Measurements from ENCODE around the gene PDPN.

The PDPN gene

GRCh38 chr1:13577846-13578245 lies 5.8 kb upstream of the PDPN start:
- Histone ChIP-seq H3K27ac (ENCODE audit: low read length) (no peak overlapping the region), H3K27me3 (ENCODE audit: low read depth, low read length) (peaks cover 5% of the 10 kb centered on the region), H3K9me3 (ENCODE audit: control insufficient read depth in 1 of 2, low read length in 2 of 2) (no peaks in the 10 kb centered on the region), H3K4me3 (ENCODE audit: low read depth in 1 of 2, low read length in 2 of 2) (no peak overlapping the region), H3K36me3 (ENCODE audit: control insufficient read depth in 1 of 2, insufficient read depth in 2 of 2, low read length in 2 of 2) (no peaks in the 10 kb centered on the region), H3K4me1 (ENCODE audit: control insufficient read depth in 1 of 2, insufficient read depth in 2 of 2, low read length in 2 of 2) (no peaks in the 10 kb centered on the region)

DNA sequence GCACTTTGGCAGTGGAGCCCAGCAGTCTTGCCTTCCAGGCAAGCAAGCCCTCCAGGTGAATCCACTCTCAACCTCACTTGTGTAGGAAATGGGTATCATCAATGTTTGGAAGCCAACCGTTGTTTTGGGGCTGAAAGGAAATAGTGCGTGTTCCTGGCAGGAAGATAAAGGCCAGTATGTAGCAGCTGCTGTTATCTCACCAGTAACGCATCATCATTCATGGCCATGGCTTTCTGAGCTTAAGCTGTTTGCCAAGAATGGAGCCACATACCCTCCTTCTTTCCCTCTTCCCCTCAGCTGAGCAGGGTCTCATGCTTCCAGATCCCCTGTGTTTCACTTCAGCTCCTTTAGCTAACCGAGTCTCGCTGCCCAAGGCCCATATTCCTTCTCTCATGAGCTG lies 2.2 kb upstream of the PDPN start:
- no peak overlapping the region for H3K4me3 ChIP-seq (ENCODE audit: low read depth in 1 of 2, low read length in 2 of 2)
- H3K4me1 ChIP-seq (ENCODE audit: control insufficient read depth in 1 of 2, insufficient read depth in 2 of 2, low read length in 2 of 2), result no peaks in the 10 kb centered on the region
- no peaks in the 10 kb centered on the region for H3K9me3 ChIP-seq (ENCODE audit: control insufficient read depth in 1 of 2, low read length in 2 of 2)
- H3K36me3 ChIP-seq (ENCODE audit: control insufficient read depth in 1 of 2, insufficient read depth in 2 of 2, low read length in 2 of 2), result no peaks in the 10 kb centered on the region
- no peak overlapping the region for H3K27ac ChIP-seq (ENCODE audit: low read length)
- peaks cover 10% of the 10 kb centered on the region for H3K27me3 ChIP-seq (ENCODE audit: low read depth, low read length)

GRCh38 chr1:13582713-13583443 lies 754 bp upstream of the PDPN start:
- peaks cover 10% of the 10 kb centered on the region for H3K27me3 ChIP-seq (ENCODE audit: low read depth, low read length)
- no peaks in the 10 kb centered on the region for H3K9me3 ChIP-seq (ENCODE audit: control insufficient read depth in 1 of 2, low read length in 2 of 2)
- H3K36me3 ChIP-seq (ENCODE audit: control insufficient read depth in 1 of 2, insufficient read depth in 2 of 2, low read length in 2 of 2), result no peaks in the 10 kb centered on the region
- H3K4me1 ChIP-seq (ENCODE audit: control insufficient read depth in 1 of 2, insufficient read depth in 2 of 2, low read length in 2 of 2), result no peaks in the 10 kb centered on the region
- H3K4me3 ChIP-seq (ENCODE audit: low read depth in 1 of 2, low read length in 2 of 2), result no peak overlapping the region
- no peak overlapping the region for H3K27ac ChIP-seq (ENCODE audit: low read length)

DNA sequence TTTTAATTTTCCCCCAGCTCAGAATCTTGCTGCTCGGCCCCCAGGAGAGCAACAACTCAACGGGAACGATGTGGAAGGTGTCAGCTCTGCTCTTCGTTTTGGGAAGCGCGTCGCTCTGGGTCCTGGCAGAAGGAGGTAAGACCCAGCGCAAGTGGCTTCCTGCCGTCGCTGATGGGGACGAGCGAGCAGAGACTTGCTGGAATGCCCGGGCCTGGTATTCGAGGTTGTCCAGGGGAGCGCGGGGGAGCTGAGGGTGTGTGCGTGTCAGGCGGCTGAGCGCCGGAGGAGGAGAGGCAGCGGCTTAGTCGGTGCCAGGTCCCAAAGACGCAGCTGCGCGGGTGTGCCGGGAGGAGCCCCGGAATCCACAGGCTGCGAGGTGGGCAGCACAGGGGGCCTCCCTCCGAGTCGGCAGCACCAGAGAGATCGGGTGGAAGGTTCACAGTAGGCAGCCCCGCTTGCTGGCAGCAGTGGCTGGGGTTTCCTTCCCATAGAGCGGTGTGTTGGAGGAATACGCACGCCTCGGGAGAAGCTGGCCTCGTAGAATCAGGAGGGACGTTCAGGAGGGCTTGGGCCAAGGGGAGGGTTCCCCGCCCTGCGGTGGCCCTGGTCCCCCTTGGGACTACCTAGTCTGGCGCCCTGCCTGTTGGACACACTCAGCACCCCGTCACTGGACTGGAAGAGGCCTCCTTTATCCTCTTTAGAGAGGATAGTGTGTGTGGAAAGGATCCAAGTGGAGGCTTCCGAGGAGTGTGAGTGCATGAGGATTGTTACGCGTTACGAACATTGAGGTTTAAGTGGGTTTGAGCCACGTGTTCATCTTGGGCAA lies 547 bp downstream of the PDPN start:
- Histone ChIP-seq H3K4me3 (ENCODE audit: low read depth in 1 of 2, low read length in 2 of 2) (peak overlapping the region; percentile 64 to 70), H3K27me3 (ENCODE audit: low read depth, low read length) (peaks cover 10% of the 10 kb centered on the region), H3K36me3 (ENCODE audit: control insufficient read depth in 1 of 2, insufficient read depth in 2 of 2, low read length in 2 of 2) (no peaks in the 10 kb centered on the region), H3K9me3 (ENCODE audit: control insufficient read depth in 1 of 2, low read length in 2 of 2) (no peaks in the 10 kb centered on the region), H3K27ac (ENCODE audit: low read length) (peak overlapping the region; percentile 87), H3K4me1 (ENCODE audit: control insufficient read depth in 1 of 2, insufficient read depth in 2 of 2, low read length in 2 of 2) (peaks cover 0 to under 1% of the 10 kb centered on the region in 2 donors)

GRCh38 chr1:13584876-13585611 lies 1.4 kb downstream of the PDPN start:
- Histone ChIP-seq H3K9me3 (ENCODE audit: control insufficient read depth in 1 of 2, low read length in 2 of 2) (no peaks in the 10 kb centered on the region), H3K27me3 (ENCODE audit: low read depth, low read length) (peaks cover 10% of the 10 kb centered on the region), H3K36me3 (ENCODE audit: control insufficient read depth in 1 of 2, insufficient read depth in 2 of 2, low read length in 2 of 2) (no peaks in the 10 kb centered on the region), H3K27ac (ENCODE audit: low read length) (peak overlapping the region; percentile 87), H3K4me1 (ENCODE audit: control insufficient read depth in 1 of 2, insufficient read depth in 2 of 2, low read length in 2 of 2) (peaks cover 0 to 3% of the 10 kb centered on the region in 2 donors), H3K4me3 (ENCODE audit: low read depth in 1 of 2, low read length in 2 of 2) (peak overlapping the region; percentile 64 to 70)

DNA sequence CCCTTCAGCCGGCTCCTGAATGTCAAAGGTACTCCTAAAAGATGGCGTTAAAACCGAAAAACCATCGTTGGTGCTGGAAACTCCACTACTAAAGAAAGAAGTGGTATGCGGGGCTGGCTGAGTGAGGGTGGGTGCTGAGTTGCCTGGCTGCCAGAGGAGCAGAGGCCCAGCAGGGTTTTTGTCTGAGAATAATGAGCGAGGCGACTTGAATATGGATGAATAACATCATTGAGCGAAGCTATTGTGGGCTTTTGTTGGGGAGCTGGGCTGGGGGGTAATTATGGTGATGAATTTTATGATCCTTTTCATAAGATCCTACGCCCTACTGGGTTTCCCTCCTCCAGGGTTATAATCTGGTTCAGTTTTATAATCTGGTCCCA lies 2.0 kb downstream of the PDPN start:
- Histone ChIP-seq H3K27ac (ENCODE audit: low read length) (peak overlapping the region; percentile 87), H3K4me1 (ENCODE audit: control insufficient read depth in 1 of 2, insufficient read depth in 2 of 2, low read length in 2 of 2) (peaks cover 0 to 3% of the 10 kb centered on the region in 2 donors), H3K36me3 (ENCODE audit: control insufficient read depth in 1 of 2, insufficient read depth in 2 of 2, low read length in 2 of 2) (no peaks in the 10 kb centered on the region), H3K9me3 (ENCODE audit: control insufficient read depth in 1 of 2, low read length in 2 of 2) (no peaks in the 10 kb centered on the region), H3K4me3 (ENCODE audit: low read depth in 1 of 2, low read length in 2 of 2) (peak overlapping the region; percentile 64 to 70), H3K27me3 (ENCODE audit: low read depth, low read length) (peaks cover 10% of the 10 kb centered on the region)

- H3K4me3 ChIP-seq (ENCODE audit: low read depth in 1 of 2, low read length in 2 of 2), result peak overlapping the region; percentile 64 to 70
- peak overlapping the region; percentile 87 for H3K27ac ChIP-seq (ENCODE audit: low read length)
- H3K4me1 ChIP-seq (ENCODE audit: control insufficient read depth in 1 of 2, insufficient read depth in 2 of 2, low read length in 2 of 2), result peaks cover 0 to 3% of the 10 kb centered on the region in 2 donors
- no peaks in the 10 kb centered on the region for H3K9me3 ChIP-seq (ENCODE audit: control insufficient read depth in 1 of 2, low read length in 2 of 2)
- H3K36me3 ChIP-seq (ENCODE audit: control insufficient read depth in 1 of 2, insufficient read depth in 2 of 2, low read length in 2 of 2), result no peaks in the 10 kb centered on the region
- peaks cover 10% of the 10 kb centered on the region for H3K27me3 ChIP-seq (ENCODE audit: low read depth, low read length)
These were observed 2.4 kb downstream of the PDPN start for GRCh38 chr1:13586001-13586400.

- Histone ChIP-seq H3K9me3 (ENCODE audit: control insufficient read depth in 1 of 2, low read length in 2 of 2) (no peaks in the 10 kb centered on the region), H3K27ac (ENCODE audit: low read length) (peak overlapping the region; percentile 5), H3K4me3 (ENCODE audit: low read depth in 1 of 2, low read length in 2 of 2) (no peak overlapping the region), H3K36me3 (ENCODE audit: control insufficient read depth in 1 of 2, insufficient read depth in 2 of 2, low read length in 2 of 2) (no peaks in the 10 kb centered on the region), H3K27me3 (ENCODE audit: low read depth, low read length) (peaks cover 5% of the 10 kb centered on the region), H3K4me1 (ENCODE audit: control insufficient read depth in 1 of 2, insufficient read depth in 2 of 2, low read length in 2 of 2) (peaks cover 0 to 3% of the 10 kb centered on the region in 2 donors)
These were observed 3.8 kb downstream of the PDPN start for GRCh38 chr1:13587256-13588030.

- no peak overlapping the region for H3K4me3 ChIP-seq (ENCODE audit: low read depth in 1 of 2, low read length in 2 of 2)
- peaks cover 5% of the 10 kb centered on the region for H3K27me3 ChIP-seq (ENCODE audit: low read depth, low read length)
- peaks cover 0 to 7% of the 10 kb centered on the region in 2 donors for H3K4me1 ChIP-seq (ENCODE audit: control insufficient read depth in 1 of 2, insufficient read depth in 2 of 2, low read length in 2 of 2)
- no peaks in the 10 kb centered on the region for H3K36me3 ChIP-seq (ENCODE audit: control insufficient read depth in 1 of 2, insufficient read depth in 2 of 2, low read length in 2 of 2)
- no peaks in the 10 kb centered on the region for H3K9me3 ChIP-seq (ENCODE audit: control insufficient read depth in 1 of 2, low read length in 2 of 2)
- H3K27ac ChIP-seq (ENCODE audit: low read length), result no peak overlapping the region
These were observed 5.5 kb downstream of the PDPN start for GRCh38 chr1:13588946-13589796.

GRCh38 chr1:13590486-13590885 lies 6.9 kb downstream of the PDPN start:
- Histone ChIP-seq H3K4me1 (ENCODE audit: control insufficient read depth in 1 of 2, insufficient read depth in 2 of 2, low read length in 2 of 2) (peaks cover 0 to 7% of the 10 kb centered on the region in 2 donors), H3K27ac (ENCODE audit: low read length) (no peak overlapping the region), H3K4me3 (ENCODE audit: low read depth in 1 of 2, low read length in 2 of 2) (no peak overlapping the region), H3K36me3 (ENCODE audit: control insufficient read depth in 1 of 2, insufficient read depth in 2 of 2, low read length in 2 of 2) (no peaks in the 10 kb centered on the region), H3K9me3 (ENCODE audit: control insufficient read depth in 1 of 2, low read length in 2 of 2) (no peaks in the 10 kb centered on the region), H3K27me3 (ENCODE audit: low read depth, low read length) (no peaks in the 10 kb centered on the region)
